CD4-positive, alpha-beta T cell treated with Interleukin-12 subunit alpha and Interleukin-12 subunit beta, for 1 hour (primary cell): ENCODE data around the gene TTN.

Experiments used
- DNase-seq: peaks from one replicate; pipeline ENCODE4 v3.0.0-alpha.2; 2020

The TTN gene

DNA sequence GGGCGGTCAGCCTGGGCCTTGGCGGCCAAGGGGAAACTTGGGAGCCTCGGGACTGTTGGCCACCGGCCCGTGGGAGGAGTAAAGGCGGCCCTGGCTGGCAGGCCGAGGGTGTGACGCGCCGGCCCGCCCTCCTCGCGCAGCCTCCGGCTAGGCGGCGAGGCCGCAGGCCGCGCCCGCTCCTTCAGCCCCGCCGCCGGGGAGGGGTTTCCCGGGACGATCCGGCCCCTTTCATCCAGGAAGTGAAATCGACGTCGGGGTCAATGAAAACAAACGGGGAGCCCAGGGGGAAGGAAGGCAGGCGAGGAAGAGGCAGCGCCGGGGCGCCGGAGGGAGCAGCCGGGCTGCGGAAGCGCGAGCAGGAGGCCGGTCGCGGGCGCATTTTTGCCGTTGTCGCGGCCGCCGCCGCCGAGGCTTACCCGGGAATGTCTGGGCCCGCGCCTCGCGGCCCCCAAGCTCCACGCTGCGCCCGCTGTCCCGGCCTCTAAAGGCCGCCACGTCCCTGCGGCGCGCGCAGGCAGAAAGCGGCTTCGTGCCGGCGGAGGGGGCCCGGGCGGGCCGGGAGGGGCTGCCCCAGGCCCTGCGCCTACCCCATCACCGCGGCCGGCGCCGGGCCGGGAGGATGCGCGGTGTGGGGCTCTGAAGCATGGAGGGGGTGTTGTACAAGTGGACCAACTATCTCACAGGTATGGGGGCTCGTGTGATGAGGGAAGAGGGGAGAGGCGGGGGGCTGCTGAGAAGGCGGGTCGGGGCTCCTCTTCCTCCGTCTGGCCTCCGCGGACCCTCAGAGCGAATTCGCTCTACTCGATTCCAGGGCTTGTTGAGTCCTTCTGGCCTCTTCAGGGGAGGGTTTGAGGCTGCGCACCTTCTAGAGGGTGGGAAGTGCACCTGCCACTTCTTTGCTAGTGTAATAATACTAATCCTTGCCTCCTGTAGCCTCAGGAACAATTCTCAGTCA, 326.7 kb downstream of the TTN start, which contains the start of gene PLEKHA3:
Gene PLEKHA3 (plus strand): TSS at position 231 of the 955 bp plus-strand sequence. CDS start 413 bp downstream, at position 644.
- DNase-seq, result peak; percentile 84

DNA sequence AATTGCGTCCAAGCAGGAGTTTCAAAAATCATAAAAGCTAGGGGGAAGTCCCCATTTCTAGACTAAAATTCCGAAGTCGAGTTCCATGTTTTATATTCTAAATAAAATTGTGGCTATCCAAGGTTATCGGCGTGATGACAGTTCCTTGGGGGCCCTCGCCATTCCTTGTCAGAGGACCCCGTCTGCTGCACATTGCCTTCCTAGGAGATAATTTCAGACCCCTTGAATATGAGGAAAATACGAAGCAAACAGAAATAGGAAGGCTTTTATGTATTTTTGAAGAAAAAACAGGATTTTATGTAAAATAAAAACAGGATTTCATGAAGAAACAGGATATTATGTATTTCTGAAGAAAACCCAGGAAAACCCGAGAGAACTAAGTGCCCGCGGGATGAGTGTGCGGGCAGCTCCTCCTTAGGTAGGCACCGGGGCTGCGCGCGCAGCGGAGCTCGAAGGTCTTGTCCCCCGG, 327.4 kb downstream of the TTN start:
- no peak for DNase-seq

DNA sequence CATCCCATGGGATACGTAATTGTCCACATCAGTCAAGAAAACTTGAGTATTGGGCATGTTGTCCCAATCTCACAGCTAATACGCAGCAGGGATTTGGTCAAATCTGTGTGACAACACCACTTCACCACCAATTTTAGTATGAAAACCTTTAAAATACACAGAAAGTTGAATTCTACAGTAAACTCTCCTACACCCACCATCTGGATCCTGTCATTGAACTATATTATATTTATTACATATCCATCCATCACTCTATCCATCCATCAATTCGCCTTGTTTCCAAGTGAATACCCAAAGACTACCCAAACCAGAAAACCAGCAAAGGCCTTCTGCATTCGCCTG, 328.0 kb downstream of the TTN start:
- no peak for DNase-seq

DNA sequence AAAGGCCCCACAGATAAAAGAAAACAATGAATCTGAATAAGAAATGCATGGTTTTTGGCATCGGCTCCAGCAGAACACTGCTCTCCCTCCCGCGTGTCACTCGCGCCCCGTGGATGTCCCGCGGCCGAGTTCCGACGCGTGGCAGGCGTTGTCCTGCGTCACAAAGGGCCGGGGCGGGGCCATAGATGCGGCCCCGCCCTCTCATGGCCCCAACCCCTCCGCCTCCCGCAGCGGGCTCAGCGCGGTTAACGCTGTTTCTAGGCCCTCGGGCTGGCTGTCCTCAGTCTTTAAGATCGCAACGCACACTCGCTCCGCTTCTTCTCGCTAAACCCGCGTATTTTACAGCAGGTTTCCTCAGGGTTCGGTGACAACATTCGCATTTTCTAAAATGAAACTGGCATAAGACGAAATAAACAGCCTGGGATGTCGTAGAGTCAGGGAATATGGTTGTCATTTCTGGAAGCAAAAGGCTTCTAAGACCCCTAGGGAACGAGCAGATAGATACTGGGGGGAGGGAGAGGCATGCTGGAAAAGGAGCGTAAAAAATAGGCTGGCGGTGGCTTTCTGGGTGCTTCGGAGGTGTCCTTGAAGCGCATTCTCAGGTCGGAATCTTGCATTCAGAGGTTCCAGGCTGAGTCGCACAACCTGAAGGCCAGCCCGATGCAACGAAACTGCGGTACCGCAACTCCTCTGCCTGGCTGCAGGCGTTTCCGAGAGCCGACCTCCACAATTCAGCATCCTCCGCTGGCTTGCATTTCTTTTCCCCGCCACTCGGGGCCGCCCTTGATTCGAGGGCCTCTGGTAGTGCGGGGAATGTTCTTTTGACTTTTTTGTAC, 328.6 kb downstream of the TTN start, which contains the start of gene FKBP7:
Gene FKBP7 (minus strand): TSS at position 162 of the 836 bp plus-strand sequence. CDS start 101 bp downstream, at position 61.
- DNase-seq, result peak; percentile 88

DNA sequence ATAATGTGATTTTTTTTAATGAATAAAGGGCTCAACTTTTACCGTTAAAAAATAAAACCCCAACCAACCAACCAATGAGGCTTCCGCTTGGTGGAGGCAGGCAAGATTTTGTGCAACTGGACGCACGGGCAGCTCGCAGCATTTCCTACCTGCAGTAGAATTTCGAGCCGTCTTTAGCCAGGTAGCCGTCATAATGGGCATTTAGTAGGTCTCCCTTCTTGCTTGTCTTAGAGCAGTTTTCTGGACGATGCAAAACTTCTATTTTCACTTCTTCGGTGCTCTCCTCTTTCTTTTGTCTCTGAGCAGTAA, 329.1 kb downstream of the TTN start:
- DNase-seq, result no peak

DNA sequence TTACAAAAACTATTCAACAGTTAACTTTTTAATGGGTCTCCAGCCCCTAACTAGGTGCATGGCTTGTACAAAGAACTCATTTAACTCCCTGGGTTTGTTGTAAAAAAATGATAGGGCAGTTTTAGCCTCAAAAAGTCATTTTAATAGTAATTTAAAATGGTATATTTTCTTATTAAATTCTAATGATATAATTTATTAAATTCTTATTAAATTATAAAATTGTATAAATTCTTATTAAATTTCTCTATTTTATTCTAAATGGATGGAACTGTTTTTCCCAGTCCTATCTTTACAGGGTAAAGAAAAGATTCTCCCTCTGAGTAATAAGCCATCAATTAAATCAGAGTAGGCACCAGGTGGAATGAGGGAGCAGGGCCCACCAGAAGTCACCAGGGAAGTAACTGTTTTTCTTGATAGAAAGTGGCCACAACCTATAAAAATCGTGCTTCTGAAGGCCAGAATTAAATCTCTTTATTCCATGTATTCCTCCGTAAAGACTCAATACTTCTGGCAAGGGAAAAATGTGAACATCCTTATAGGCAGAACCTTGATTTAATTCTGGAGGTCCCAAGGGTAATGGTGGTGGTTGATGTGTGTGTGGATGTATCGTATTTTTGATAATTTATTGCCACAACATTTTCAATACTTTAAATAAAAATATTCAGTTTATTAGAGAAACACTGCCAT, 329.6 kb downstream of the TTN start:
- DNase-seq, result no peak

DNA sequence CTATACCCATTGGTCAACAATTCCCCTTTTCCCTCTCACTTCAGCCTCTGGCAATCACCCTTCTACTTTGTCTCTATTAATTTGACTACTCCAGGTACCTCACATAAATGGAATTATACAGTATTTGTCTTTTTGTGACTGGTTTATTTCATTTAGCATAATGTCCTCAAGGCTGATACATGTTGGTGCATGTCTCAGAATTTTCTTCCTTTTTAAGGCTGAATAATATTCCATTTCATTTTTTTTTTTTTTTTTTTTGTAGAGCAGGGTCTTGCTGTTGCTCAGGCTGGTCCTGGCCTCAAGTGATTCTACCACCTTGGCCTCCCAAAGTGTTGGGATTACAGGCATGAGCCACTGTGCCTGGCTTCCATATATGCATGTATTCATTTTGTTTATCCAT, 330.7 kb downstream of the TTN start:
- DNase-seq, result no peak
